GM12872 (cell line): ENCODE results near the gene USP43.

Source experiments
- CTCF ChIP-seq: IDR thresholded peaks from 3 replicates; pipeline ENCODE4 v1.5.1; 2011; ENCODE audit warnings: low read depth, mild to moderate bottlenecking, low read length, moderate library complexity; ENCODE audit not compliant: insufficient read depth

The USP43 gene

GRCh38 chr17:9644910-9645751, at the start of gene USP43:
USP43 (plus strand) TSS chr17:9645517; CDS start chr17:9645633, 116 bp downstream.
- no peak for TF ChIP-seq CTCF

DNA sequence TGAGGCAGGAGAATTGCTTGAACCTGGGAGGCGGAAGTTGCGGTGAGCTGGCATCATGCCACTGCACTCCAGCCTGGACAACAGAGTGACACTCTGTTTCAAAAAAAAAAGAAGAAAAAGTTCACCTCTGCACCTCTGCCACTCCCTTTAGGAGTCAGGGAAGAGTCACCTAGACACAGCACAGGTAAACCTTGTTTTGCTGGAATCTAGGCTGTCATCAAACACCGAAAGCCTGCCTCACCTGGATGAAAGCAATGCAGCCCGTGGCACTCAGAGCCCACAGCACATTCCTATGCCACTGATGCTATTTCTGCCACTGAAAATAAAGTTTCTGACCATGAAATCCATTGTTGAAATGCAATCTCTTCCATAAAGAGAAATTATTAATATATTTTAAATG, 46.7 kb upstream of the USP43 start:
- TF ChIP-seq CTCF = no peak

- no peak for TF ChIP-seq CTCF
These were observed 38.9 kb upstream of the USP43 start for GRCh38 chr17:9606453-9606852.

- no peak for TF ChIP-seq CTCF
These were observed 33.8 kb upstream of the USP43 start for GRCh38 chr17:9611557-9611956.

- no peak for TF ChIP-seq CTCF
These were observed 33.3 kb upstream of the USP43 start for GRCh38 chr17:9612006-9612405.

- no peak for TF ChIP-seq CTCF
These were observed 29.8 kb upstream of the USP43 start for GRCh38 chr17:9615486-9615885.

- TF ChIP-seq CTCF = no peak
These were observed 22.4 kb upstream of the USP43 start for GRCh38 chr17:9622961-9623360.
